NCI-H1436 treated with DMSO at 0.1 percent for 48 hours (cell line): ENCODE results near the gene NOX3.
A peak's percentile ranks its signal among the peaks of the same experiment; 100 is the strongest.

ENCODE experiments used
- DNase-seq: peaks from one replicate; lab custom pipeline; 2025; lab: John Stamatoyannopoulos, UW

The NOX3 gene

DNA sequence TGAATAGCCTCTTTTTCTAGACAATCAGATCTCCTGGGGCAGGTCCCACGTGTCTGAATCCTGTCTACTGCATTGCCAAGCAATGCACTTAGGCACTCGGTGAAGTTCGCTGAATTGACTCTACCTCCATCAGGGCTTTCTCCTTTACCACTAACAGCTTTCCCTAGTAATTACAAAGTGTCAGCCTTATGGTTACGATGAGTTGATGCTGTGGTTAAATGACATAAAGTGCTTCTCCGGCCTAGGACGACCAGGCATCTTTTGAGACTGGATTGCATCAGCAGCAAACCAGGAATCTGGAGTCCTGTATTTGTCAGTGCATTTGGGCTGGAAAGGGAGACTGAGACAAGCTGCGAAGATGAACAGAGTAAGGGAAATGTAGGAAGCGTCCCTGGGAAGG, 21.5 kb downstream of the NOX3 start:
- no peak for DNase-seq

DNA sequence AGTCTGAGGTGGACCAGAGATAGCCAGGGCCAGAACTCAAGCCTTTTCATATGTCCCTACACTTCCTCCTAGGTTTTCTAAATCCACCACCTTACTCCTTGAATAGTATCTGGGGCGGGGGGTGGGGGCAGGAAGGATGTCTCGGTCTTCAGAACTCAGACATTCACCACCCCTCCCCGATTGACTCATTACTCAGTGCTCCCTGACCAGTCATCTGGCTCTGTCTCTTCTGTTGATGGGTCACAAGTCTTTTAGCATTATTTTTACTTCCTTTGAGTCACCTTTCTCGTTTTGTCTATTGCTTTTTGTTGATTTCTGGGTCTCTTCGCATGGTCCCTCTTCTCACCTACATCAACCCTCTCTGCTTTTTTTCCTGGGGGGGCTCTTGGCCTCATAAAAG, 23.3 kb downstream of the NOX3 start:
- no peak for DNase-seq

GRCh38 chr6:155429321-155429893, 26.2 kb downstream of the NOX3 start:
- DNase-seq: no peak

GRCh38 chr6:155426408-155426945, 29.2 kb downstream of the NOX3 start:
- DNase-seq: no peak

- DNase-seq: no peak
Observed at GRCh38 chr6:155424181-155424580, 31.5 kb downstream of the NOX3 start.

DNA sequence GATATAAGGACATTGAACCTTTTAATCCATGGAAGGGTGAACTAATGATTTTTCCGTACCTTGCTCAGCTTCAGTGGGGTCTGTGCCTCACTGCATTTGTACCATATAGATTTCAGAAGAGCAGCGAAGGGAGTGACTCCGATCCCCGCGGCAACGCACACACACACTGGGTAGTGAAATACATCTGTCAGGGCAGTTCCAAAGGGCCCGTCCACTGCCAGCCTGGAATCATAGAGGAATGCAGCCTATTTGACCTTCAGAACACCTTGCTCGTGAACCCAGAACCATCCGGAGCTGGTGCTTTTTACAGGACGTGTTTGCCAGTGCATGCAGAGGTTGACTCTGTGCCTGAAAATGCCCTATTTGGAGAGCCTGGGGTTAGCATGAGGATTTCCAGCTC, 33.0 kb downstream of the NOX3 start:
- no peak for DNase-seq

DNA sequence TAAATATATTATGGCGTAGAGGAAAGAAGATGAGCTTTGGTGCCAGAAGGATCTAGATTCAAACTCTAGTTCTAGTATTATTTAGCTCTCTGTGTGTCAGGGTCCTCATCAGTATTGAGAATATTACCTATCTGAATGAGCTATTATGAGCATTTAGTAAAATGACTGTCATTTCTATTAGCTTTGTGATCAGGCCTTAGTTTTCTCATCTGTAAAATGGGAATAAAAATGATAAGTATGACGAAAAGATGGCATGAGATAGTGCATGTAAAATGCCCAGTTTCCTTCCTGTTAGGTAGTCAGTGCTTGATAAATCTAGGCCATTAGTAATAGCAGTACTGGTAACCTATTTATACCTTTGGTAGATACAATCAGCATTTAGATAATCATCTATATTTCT, 35.1 kb downstream of the NOX3 start:
- no peak for DNase-seq

- no peak for DNase-seq
Observed at GRCh38 chr6:155419161-155419560, 36.5 kb downstream of the NOX3 start.

- DNase-seq: peak; percentile 75
Observed at GRCh38 chr6:155418017-155418761, 37.5 kb downstream of the NOX3 start.

GRCh38 chr6:155417454-155417853, 38.2 kb downstream of the NOX3 start:
- no peak for DNase-seq

DNA sequence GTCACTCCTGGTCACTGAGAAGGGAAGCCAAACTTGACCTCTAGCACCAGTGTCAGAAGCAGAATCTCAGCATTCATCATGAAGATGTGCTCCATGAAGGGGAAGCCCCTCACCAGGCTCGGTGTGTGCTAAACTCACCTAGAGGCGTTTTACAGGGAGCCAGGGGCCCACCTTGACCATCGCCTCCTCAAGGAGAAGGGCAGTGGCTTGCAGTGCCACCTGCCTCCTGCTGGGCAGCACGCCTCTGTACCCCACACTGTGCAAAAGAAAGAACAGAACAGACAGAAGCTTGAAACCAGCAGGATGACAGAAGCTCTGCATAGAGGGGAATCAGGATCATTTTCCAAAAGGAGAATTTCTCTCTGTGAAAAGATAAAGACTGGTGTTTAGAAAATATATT, 39.7 kb downstream of the NOX3 start:
- no peak for DNase-seq

- DNase-seq: no peak
Observed at GRCh38 chr6:155414049-155414448, 41.6 kb downstream of the NOX3 start.

DNA sequence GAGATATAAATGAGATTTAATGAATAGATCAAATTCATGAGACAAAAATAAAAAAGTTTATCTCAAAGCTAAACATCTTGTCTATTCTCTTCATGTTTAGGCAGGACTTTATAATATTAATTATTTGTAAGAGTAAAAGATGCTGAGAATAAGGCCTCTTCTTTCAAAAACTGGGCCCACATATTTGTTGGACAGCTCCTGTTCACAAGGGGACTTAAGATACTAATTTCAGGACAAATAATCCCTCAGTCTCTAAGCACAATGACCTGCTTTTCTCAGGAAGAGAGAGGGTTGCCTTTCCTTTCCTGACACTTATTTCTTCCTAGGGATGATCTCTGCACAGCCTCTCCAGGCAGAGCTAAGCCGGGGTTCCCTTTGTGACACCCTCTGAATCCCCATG, 43.3 kb downstream of the NOX3 start:
- no peak for DNase-seq

DNA sequence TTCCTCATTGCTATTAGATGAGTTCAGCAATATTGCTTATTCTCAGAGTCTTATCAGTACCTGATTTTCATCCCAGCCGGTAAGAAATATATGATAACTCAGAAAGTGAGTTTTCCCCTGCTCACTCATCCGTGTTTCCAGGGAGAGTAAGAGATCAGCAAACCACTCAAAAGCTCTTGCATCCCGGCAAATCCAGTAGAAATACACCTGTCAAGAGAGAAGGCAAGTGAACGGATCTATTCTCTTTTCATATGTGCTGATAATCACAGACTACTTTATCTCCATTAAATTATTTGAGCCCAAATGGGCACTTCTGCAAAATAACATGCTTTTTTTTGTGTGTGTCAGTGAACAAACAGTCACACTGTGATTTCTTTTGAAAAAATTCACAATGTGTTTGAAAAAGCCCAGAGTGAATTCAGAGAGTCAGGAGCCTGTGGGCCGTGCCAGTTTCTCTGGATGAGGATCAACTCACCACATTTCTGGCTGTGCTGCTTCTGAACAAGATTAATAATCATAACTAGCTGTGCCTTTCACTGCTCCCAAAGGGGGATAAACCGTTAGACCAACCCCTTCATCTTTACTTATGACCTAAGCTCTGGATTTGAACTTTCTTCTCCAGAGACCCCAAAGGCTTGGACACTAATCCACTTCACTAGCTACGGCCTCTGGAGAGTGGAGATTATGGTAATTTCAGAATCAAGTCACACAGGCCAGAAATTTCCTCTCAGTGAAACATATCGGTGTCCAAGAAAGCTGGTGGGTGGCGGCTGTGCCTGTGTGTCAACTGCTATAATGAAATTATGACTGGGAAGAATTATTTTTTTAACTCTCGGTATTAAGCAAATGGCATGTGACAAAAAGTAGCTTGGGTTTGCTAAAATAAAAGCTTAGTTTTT, 44.2 kb downstream of the NOX3 start:
- DNase-seq: no peak

GRCh38 chr6:155409391-155409790, 46.2 kb downstream of the NOX3 start:
- DNase-seq: no peak

- no peak for DNase-seq
Observed at GRCh38 chr6:155408981-155409380, 46.7 kb downstream of the NOX3 start.

DNA sequence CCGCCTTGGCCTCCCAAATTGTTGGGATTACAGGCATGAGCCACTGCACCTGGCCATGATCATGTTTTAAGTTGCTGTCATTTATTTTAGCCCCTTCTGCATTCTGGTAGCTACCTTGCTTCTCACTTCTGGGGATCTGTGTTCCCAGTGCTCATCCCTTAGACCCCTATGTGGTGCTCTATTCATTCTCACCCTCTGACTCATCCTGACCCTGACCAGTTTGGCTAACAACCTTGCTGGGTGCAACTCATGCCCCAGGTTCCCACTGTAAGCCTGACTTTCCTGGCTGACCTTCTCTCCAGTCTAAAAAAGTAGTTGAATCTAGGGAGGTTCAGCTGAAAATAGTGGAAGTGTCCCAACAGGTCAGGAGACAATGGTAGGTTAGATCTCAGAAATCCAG, 47.4 kb downstream of the NOX3 start:
- DNase-seq: no peak

DNA sequence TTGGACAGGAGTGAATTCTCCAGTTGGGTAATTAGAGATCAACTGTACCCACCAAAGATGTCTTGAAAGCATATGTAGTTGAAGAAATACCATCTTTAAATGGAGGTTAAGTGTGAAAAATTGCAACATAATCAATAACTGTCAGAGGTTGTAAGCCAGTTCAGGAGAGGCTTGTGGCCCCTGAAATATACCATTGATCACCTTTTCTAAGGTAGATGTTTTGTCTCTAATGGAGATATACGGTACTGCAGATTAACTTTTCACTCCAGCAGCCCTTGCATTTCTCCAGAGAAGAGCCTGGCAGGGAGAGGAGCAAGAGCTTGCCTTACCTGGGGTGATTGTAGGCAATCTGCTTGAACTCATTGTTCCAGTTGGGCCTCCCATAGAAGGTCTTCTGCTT, 48.8 kb downstream of the NOX3 start:
- no peak for DNase-seq

- DNase-seq: no peak
Observed at GRCh38 chr6:155404937-155405336, 50.7 kb downstream of the NOX3 start.

DNA sequence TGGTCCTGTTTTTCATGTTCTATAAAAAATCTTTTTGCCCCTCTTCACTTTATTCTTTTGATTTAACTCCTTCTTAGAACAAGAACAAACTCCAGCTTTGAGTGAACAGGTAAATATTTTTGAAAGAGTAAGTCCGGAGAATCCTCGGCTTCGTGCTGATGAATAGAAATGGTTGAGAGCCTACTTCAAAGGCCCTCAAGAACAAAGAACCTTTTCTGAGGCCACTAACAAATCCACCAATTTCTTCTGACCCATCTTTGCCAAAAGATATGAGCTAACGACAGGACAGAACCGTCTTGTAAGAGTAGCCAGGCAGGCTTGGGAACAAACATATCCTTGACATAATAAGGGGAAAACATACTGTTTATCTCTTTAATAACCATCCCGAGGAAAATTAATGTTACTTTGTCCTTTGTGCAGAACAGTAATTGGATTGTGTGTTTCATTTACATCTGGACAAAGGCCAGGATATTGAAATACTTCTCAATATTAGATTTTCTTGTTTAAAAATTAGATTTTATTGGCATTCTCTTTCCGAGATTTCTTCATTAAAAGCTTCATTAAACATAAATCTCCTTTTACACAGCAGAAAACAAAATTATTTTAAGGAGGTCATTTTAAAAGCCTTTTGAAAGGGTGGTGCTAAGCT, 52.9 kb downstream of the NOX3 start:
- no peak for DNase-seq

- no peak for DNase-seq
Observed at GRCh38 chr6:155400654-155400965, 55.0 kb downstream of the NOX3 start.
